GM18498 (cell line): ENCODE data around the gene RRP9.
A peak's percentile ranks its signal among the peaks of the same experiment; 100 is the strongest.

ENCODE experiments used
- ATAC-seq: cut with Tn5 transposase; IDR thresholded peaks from one replicate; pipeline ENCODE4 v1.9.1; 2021; ENCODE audit warnings: mild to moderate bottlenecking, moderate library complexity; ENCODE audit not compliant: unreplicated experiment

Gene RRP9

GRCh38 chr3:51958603-51959521 lies 17.2 kb upstream of the RRP9 start:
- no peak for ATAC-seq

DNA sequence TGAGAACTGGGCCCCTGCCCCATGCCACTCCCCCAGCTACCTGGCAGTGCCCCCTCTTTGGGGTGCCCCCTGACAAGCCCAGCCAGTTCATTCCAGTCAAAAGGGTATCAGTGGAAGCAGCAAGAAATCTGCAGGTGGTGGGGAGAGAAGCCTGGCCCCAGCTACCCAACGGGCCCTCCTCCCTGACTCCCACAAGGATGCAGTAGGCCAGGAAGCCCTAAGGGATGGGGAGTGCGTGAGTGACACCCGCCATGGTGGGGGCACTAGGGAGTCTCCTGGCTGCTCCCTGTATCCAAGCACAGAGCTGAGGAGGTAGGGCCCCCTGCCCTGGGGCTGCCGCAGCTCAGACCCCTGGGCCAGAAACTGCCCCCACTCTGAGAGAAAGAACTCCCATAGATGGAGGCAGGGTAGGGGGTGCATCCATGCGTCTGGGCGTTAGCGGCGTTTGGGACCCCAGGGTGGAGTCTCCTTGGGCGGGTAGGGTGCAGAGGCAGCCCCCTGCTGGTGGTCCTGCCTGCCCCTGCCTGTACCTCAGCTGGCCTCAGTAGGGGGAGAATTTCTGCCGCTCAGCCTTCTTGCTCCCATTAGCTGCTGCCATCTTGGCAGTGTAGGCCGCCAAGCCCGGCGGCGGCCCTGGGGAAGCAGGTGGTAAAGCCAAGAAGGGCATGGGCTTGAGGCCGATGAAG lies 16.0 kb upstream of the RRP9 start:
- no peak for ATAC-seq

- peak; percentile 60 for ATAC-seq
Observed at GRCh38 chr3:51955893-51956770, 14.4 kb upstream of the RRP9 start.

DNA sequence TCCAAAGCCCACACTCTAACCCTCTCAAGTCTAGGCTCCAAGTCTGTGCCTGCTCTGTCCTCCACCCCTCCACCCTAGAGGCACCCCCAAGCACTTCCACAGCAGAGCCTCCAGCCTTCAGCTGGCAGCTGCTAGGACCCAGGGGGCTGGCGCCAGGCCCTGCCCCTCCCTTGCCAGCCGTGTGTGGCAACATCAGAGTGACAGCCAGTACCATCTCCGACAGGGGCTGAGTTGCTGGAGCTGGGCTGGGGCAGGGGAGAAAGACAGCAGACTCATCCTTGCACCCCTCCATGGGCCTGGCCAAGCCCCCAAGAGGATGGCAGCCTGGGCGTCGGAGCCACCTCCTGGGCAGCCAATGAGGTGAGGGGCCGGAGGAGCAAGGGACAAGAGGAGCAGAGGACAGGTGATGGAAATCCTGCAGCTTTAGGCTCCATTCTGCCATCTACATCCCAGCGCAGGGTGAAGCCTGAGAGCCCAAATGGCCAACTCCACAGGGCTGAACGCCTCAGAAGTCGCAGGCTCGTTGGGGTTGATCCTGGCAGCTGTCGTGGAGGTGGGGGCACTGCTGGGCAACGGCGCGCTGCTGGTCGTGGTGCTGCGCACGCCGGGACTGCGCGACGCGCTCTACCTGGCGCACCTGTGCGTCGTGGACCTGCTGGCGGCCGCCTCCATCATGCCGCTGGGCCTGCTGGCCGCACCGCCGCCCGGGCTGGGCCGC lies 13.6 kb upstream of the RRP9 start, which contains the start of gene GPR62:
TSS of gene GPR62 (plus strand) at position 207 of the 718 bp plus-strand sequence. CDS start at position 479, 272 bp downstream.
- ATAC-seq, result no peak

- no peak for ATAC-seq
Observed at GRCh38 chr3:51954713-51955112, 13.0 kb upstream of the RRP9 start.

GRCh38 chr3:51954105-51954504 lies 12.4 kb upstream of the RRP9 start:
- ATAC-seq, result no peak

DNA sequence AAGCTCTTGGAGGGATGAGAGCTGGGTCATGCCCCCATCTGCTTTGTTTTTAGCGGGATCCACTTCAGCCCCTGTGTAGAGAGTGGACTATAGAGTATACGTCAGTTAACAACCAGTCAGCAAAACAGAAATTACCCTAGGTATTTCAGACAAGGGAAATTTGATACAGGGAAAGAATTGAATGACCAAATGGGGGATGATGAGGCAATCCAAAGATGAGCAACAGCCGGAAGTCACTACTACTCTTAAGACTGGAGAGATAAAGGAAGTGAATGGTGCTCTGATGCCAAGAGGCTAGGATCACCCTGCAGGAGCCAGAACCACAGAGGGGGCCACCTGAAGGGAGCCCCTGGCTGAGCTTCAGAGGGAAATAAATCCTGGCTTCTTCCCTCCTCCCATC lies 11.7 kb upstream of the RRP9 start:
- ATAC-seq, result no peak

- no peak for ATAC-seq
Observed at GRCh38 chr3:51950899-51951298, 9.2 kb upstream of the RRP9 start.

GRCh38 chr3:51949121-51949520 lies 7.4 kb upstream of the RRP9 start:
- no peak for ATAC-seq

GRCh38 chr3:51948016-51948580 lies 6.4 kb upstream of the RRP9 start:
- ATAC-seq, result no peak

DNA sequence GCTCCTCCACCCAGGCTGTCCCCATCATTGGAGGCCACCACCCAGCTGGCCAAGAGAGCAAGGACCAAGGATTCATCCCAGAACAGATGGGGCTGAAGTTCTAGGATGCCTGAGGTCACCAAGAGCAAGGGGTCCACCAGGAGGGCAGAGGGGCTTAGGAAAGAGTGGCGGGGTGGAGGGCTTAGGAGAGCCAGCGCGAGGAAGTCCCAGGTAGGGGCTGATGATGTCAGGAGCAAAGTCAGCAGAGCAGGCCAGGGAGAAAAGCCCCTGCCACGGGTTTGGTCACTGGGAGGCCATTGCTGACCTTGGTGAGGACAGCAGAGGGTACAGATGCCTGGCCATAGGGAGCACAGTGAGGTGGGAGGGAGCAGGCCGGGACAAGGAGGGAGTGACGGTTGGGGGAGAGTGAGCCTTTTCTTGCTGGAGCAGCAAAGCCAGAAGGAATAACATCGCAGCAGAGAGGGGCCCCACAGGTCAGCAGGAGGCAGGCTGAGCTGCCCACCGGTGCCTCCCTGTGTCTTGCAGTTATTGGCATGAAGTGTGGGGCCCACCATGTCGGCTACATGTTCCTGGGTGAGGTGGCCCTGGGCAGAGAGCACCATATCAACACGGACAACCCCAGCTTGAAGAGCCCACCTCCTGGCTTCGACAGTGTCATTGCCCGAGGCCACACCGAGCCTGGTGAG lies 5.7 kb upstream of the RRP9 start:
- no peak for ATAC-seq

DNA sequence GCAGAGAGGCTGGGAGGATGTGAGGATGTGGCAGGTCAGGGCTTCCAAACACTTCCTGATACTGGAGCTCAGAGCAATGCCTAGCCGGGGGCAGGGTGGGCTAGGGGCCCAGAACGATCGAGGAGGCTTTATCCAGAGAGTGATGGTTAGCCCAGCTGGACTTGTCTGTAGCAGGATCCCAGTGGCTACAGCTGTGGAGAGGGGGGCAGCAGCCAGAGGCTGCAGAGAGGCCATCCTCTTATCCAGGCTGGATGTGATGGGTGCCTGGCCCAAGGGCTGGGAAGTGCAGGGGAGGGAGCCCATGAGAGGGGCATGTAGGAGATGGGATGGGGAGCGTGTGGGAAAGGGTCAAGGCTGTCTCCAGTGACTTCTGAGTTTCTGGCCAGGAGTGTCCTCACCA lies 5.1 kb upstream of the RRP9 start:
- no peak for ATAC-seq

DNA sequence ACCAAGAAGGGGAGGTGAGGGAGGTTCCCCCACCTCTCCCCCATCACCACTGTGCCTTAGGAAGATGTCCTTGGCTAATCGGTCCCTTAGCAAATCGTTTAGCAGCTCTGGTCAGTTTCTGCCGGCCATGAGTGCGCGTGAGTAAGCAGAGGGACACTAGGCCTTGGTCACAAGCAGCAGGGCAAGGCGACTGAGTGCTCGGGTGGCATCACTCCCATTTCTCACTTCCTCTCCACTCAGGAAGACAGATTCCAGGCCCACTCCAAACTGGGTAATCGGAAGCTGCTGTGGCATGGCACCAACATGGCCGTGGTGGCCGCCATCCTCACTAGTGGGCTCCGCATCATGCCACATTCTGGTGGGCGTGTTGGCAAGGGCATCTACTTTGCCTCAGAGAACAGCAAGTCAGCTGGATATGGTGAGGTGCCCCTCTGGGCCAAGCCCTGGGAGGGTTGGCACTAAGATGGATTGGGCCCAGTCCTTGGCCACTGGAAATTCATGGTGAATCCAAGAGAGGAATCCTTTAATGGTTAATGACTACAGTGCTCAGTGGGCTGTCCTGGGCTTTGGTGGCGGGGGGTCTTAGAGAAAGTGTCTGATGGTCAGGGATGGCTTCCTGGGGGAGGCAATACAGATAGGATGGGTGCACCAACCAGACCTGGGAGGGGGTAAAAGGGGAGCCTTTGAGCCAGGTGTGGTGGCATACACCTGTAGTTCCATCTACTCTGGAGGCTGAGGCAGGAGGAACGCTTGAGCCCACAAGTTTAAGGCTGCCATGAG lies 4.4 kb upstream of the RRP9 start:
- no peak for ATAC-seq

- ATAC-seq, result no peak
Observed at GRCh38 chr3:51945031-51945840, 3.5 kb upstream of the RRP9 start.

DNA sequence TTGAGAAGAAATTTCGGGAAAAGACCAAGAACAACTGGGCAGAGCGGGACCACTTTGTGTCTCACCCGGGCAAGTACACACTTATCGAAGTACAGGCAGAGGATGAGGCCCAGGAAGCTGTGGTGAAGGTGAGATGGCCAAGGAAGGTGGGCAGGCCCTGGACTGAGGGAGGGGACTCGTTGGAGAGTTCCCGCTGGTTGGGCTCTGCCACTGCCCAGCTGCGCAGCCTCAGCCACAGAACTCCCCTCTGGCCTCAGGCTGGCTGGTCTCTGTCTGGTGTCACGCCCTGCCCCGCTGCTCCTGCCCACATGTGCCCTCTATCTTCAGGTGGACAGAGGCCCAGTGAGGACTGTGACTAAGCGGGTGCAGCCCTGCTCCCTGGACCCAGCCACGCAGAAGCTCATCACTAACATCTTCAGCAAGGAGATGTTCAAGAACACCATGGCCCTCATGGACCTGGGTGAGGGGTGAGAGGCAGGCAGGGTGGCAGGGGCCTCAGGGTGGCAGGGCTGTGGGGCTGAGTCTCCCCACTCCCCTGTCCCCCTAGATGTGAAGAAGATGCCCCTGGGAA lies 2.8 kb upstream of the RRP9 start:
- no peak for ATAC-seq

DNA sequence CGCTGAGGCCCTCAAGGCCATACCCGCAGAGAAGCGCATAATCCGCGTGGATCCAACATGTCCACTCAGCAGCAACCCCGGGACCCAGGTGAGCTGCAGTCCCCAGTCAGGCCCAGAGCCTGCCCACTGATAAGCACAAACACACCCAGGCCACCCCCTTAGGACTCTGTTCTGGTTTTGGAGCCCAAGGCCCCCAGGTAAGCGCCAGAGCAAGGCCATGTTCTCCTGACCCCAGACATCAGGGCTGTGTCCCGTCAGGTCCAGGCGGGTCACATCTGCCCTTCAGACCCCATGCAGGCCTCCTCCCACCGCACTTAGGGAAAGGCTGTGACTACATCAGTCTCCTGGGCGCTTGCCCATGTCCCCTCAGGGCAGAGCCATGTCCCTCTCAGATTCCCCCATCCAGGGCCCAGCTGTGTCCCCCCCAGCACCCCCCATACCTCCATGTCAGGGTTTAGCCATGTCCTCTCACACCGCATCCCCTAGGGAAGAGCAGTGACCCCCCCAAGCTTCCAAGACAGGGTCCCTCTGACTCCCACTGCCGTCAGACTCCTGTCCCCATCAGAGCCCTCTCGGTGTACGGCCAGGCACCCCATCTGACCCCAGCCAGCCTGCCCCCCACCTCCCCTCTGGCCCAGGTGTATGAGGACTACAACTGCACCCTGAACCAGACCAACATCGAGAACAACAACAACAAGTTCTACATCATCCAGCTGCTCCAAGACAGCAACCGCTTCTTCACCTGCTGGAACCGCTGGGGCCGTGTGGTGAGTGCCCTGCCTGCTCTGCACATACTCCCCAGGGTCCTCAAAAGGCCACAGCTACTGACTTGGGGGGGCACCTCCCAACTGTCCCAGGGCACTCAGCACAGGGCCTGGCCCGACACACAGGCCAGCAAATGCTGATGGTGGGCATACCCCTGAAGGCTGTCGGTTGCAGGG lies 2.0 kb upstream of the RRP9 start:
- no peak for ATAC-seq
